SK-N-SH (cell line): ENCODE data around the gene TBL1Y. TPM values are rescaled to one million over a fixed set of nuclear protein-coding genes. Genes with fewer than 3 reads are reported as not detected.

Source experiments
- CTCF ChIA-PET: fragments of 300-600, 350-600 bp; formaldehyde crosslinking; extraction: SDS; loops from one replicate; lab custom pipeline; 2021; lab: Yijun Ruan, JAX
- POLR2A ChIA-PET: fragments of 350-600 bp; sonication (Branson Sonifier 250); formaldehyde crosslinking; extraction: SDS; loops from one replicate; lab custom pipeline; 2020; ENCODE audit warnings: antibody characterized with exemption, inconsistent platforms; lab: Yijun Ruan, JAX
- DNase-seq: peaks from one replicate; pipeline ENCODE4 v3.0.0; 2012
- H2AFZ ChIP-seq: fragments of 200-600 bp; sonication (generic); 2 replicates; pipeline ENCODE4 v1.8.1; 2016; ENCODE audit warnings: antibody characterized with exemption, mild to moderate bottlenecking, low read depth
- H3F3A ChIP-seq: fragments of 200-600 bp; sonication (generic); replicated peaks from 2 replicates; pipeline ENCODE3; 2016; ENCODE audit warnings: antibody characterized with exemption, mild to moderate bottlenecking; ENCODE audit not compliant: insufficient read depth
- H3K27ac ChIP-seq, 2 experiments: fragments of 200-500 bp in 1 of 2; fragments of 200-600 bp in 1 of 2; sonication (Bioruptor generic) in 1 of 2; sonication (generic), shearing (Covaris generic) in 1 of 2; 2 replicates each; pipeline versions ENCODE4 v1.5.1 to v1.6.1; 2014 to 2016; ENCODE audit warnings: low read depth in 2 of 2, inconsistent platforms in 1 of 2, low read length in 1 of 2, mild to moderate bottlenecking in 1 of 2, mixed read lengths in 1 of 2
- H3K27me3 ChIP-seq: fragments of 200-600 bp; sonication (generic), shearing (Covaris generic); 2 replicates; pipeline ENCODE4 v1.6.1; 2016; ENCODE audit warnings: mixed run types; ENCODE audit not compliant: insufficient read depth
- H3K36me3 ChIP-seq, 2 experiments: fragments of 200-500 bp in 1 of 2; fragments of 200-600 bp in 1 of 2; sonication (Bioruptor generic) in 1 of 2; sonication (generic) in 1 of 2; replicated peaks in 1 of 2; 2 replicates each; pipeline versions ENCODE3 to v1.5.1; 2014 to 2016; ENCODE audit warnings: low read length in 1 of 2, mild to moderate bottlenecking in 1 of 2; ENCODE audit not compliant: insufficient read depth in 2 of 2, control insufficient read depth in 1 of 2
- H3K4me1 ChIP-seq, 2 experiments: fragments of 200-500 bp in 1 of 2; fragments of 200-600 bp in 1 of 2; sonication (Bioruptor generic) in 1 of 2; sonication (generic), shearing (Covaris generic) in 1 of 2; 2 replicates each; pipeline versions ENCODE4 v1.5.1 to v1.6.1; 2014 to 2016; ENCODE audit warnings: low read depth in 1 of 2, low read length in 1 of 2, mixed run types in 1 of 2; ENCODE audit not compliant: insufficient read depth in 2 of 2, control insufficient read depth in 1 of 2
- H3K4me2 ChIP-seq: fragments of 200-600 bp; sonication (generic), shearing (Covaris generic); 2 replicates; pipeline ENCODE4 v1.6.1; 2017; ENCODE audit warnings: mixed run types
- H3K4me3 ChIP-seq, 2 experiments: fragments of 200-500 bp in 1 of 2; fragments of 200-600 bp in 1 of 2; sonication (Bioruptor generic) in 1 of 2; sonication (generic), shearing (Covaris generic) in 1 of 2; 2 replicates each; pipeline versions ENCODE4 v1.5.1 to v1.8.1; 2014 to 2016; ENCODE audit warnings: low read depth in 2 of 2, inconsistent platforms in 1 of 2, low read length in 1 of 2, mild to moderate bottlenecking in 1 of 2, mixed read lengths in 1 of 2, moderate library complexity in 1 of 2
- H3K79me2 ChIP-seq: fragments of 200-600 bp; sonication (generic); 2 replicates; pipeline ENCODE4 v1.8.1; 2017; ENCODE audit warnings: mild to moderate bottlenecking; ENCODE audit not compliant: insufficient read depth
- H3K9ac ChIP-seq: fragments of 200-600 bp; sonication (generic); 2 replicates; pipeline ENCODE4 v1.6.1; 2017; ENCODE audit warnings: mixed run types
- H3K9me2 ChIP-seq: fragments of 200-600 bp; sonication (generic); 2 replicates; pipeline ENCODE4 v1.6.1; 2017; ENCODE audit warnings: mixed run types
- H3K9me3 ChIP-seq: fragments of 200-600 bp; sonication (generic); 2 replicates; pipeline ENCODE4 v1.6.1; 2017; ENCODE audit warnings: mixed run types, mild to moderate bottlenecking, moderate library complexity
- H4K20me1 ChIP-seq: fragments of 200-600 bp; sonication (generic); 2 replicates; pipeline ENCODE4 v1.6.1; 2017; ENCODE audit warnings: mild to moderate bottlenecking, mixed run types; ENCODE audit not compliant: insufficient read depth
- CHD2 ChIP-seq: fragments of 150-350 bp; IDR thresholded peaks from 2 replicates; pipeline ENCODE4 v1.6.1; 2018; ENCODE audit warnings: low read length; ENCODE audit not compliant: partially characterized antibody
- ELF1 ChIP-seq: IDR thresholded peaks from 2 replicates; pipeline ENCODE4 v1.4.0; 2012
- EZH2phosphoT487 ChIP-seq: fragments of 200-600 bp; sonication (generic); IDR thresholded peaks from 2 replicates; pipeline ENCODE4 v1.6.1; 2017; ENCODE audit warnings: low read depth, mixed run types, mild to moderate bottlenecking, antibody characterized with exemption, moderate library complexity, borderline replicate concordance
- FOSL2 ChIP-seq: IDR thresholded peaks from 2 replicates; pipeline ENCODE4 v1.4.0; 2012; ENCODE audit warnings: low read depth, mild to moderate bottlenecking, moderate library complexity, borderline replicate concordance
- FOXJ3 ChIP-seq: sonication (generic); formaldehyde crosslinking; IDR thresholded peaks from 2 replicates; pipeline ENCODE4 v1.5.1; 2020; ENCODE audit warnings: mild to moderate bottlenecking, missing genetic modification reagents
- FOXM1 ChIP-seq: IDR thresholded peaks from 2 replicates; pipeline ENCODE4 v1.4.0; 2012; ENCODE audit warnings: low read depth, mild to moderate bottlenecking
- GABPA ChIP-seq: IDR thresholded peaks from 2 replicates; pipeline ENCODE4 v1.4.0; 2012; ENCODE audit warnings: low read depth, mild to moderate bottlenecking
- TAF1 ChIP-seq: IDR thresholded peaks from 2 replicates; pipeline ENCODE4 v1.6.1; 2012; ENCODE audit warnings: low read depth, mild to moderate bottlenecking, low read length, moderate library complexity, borderline replicate concordance
- TEAD4 ChIP-seq: IDR thresholded peaks from 2 replicates; pipeline ENCODE4 v1.4.0; 2012; ENCODE audit warnings: mild to moderate bottlenecking, borderline replicate concordance; ENCODE audit not compliant: insufficient read depth
- WGBS: methylation state at CpG from one replicate; pipeline ENCODE4 v1.1.6; 2017; ENCODE audit warnings: low lambda C conversion rate; 5-methylcytosine and 5-hydroxymethylcytosine counted together
- polyA plus RNA-seq, 3 experiments: library from polyadenylated mRNA; depleted of rRNA; stranded (reverse); fragments of >200 nt; gene quantifications; 2 replicates each; pipeline ENCODE4 v1.2.3, GENCODE V29; 2012
- TF ChIP-seq, protein P1 (sequence below): fragments of 150-350 bp; IDR thresholded peaks from 2 replicates; pipeline ENCODE4 v1.6.1; 2017; ENCODE audit warnings: antibody characterized with exemption, low read length, low read depth, borderline replicate concordance
- TF ChIP-seq, protein P2 (sequence below): IDR thresholded peaks from 2 replicates; pipeline ENCODE4 v1.6.1; 2012; ENCODE audit warnings: mild to moderate bottlenecking, low read depth, low read length, moderate library complexity
- TF ChIP-seq, protein P3 (sequence below): IDR thresholded peaks from 2 replicates; pipeline ENCODE4 v1.4.0; 2012; ENCODE audit warnings: low read depth, borderline replicate concordance

TBL1Y gene
- polyA plus RNA-seq, 1 of the 3 experiments (the other 2 are of a cell fraction), result not detected

DNA sequence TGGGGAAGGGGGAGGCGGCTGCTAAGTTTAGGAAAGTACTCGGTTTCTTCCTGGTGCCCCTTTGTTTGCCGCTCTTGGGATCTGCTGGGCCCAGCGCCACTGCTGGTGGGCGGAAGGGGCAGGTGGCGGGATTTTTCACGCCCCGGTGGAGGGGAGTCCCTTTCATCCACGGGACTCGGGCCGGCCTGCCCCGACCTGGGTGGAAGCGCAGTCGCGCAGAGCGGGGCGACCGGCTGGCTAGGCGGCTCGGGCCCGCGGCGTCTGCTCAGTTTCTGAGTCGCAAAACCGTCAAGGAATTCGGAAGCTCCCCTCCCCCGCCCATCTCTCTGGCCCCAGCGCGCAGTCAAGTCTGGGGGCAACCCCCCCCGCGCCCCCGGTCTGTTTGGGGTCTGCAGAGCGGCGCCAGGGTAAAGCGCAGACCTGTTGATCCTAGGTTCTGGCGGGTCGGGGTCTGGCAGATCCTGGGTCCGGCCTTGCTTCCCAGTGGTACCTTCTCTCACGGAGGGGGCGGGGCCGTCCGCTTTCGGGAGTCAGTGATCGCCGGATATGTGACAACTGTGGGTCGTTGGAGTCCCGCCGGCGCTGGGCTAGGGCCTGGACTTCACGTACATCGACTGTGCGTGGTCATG is 870 bp downstream of the TBL1Y start, which contains the start of gene AMELY:
Gene AMELY, minus strand, starts transcription at position 500 of the 629 bp plus-strand sequence. CDS start 39,144 bp downstream, outside the sequence.
- Histone ChIP-seq H3K27me3 (no peaks in the 10 kb centered on the region), H3K36me3 (no peaks in the 10 kb centered on the region), H3K4me2 (no peak within 1 kb of the TSS), H4K20me1 (no peaks in the 10 kb centered on the region), H3K9me3 (no peaks in the 10 kb centered on the region), H3K9me2 (no peaks in the 10 kb centered on the region), H3K27ac (no peak within 1 kb of the TSS), H3F3A (no peaks in the 10 kb centered on the region), H3K4me3 (no peak within 1 kb of the TSS), H3K4me1 (no peaks in the 10 kb centered on the region), H3K79me2 (no peaks in the 10 kb centered on the region), H3K9ac (no peak within 1 kb of the TSS), H2AFZ (no peak within 1 kb of the TSS)
- no CpG with 5 or more reads among the region's 52 CpGs for WGBS
- TF ChIP-seq TAF1, result no peak
- TF ChIP-seq, protein P1, sequence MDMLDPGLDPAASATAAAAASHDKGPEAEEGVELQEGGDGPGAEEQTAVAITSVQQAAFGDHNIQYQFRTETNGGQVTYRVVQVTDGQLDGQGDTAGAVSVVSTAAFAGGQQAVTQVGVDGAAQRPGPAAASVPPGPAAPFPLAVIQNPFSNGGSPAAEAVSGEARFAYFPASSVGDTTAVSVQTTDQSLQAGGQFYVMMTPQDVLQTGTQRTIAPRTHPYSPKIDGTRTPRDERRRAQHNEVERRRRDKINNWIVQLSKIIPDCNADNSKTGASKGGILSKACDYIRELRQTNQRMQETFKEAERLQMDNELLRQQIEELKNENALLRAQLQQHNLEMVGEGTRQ, result no peak
- TF ChIP-seq, protein P2, sequence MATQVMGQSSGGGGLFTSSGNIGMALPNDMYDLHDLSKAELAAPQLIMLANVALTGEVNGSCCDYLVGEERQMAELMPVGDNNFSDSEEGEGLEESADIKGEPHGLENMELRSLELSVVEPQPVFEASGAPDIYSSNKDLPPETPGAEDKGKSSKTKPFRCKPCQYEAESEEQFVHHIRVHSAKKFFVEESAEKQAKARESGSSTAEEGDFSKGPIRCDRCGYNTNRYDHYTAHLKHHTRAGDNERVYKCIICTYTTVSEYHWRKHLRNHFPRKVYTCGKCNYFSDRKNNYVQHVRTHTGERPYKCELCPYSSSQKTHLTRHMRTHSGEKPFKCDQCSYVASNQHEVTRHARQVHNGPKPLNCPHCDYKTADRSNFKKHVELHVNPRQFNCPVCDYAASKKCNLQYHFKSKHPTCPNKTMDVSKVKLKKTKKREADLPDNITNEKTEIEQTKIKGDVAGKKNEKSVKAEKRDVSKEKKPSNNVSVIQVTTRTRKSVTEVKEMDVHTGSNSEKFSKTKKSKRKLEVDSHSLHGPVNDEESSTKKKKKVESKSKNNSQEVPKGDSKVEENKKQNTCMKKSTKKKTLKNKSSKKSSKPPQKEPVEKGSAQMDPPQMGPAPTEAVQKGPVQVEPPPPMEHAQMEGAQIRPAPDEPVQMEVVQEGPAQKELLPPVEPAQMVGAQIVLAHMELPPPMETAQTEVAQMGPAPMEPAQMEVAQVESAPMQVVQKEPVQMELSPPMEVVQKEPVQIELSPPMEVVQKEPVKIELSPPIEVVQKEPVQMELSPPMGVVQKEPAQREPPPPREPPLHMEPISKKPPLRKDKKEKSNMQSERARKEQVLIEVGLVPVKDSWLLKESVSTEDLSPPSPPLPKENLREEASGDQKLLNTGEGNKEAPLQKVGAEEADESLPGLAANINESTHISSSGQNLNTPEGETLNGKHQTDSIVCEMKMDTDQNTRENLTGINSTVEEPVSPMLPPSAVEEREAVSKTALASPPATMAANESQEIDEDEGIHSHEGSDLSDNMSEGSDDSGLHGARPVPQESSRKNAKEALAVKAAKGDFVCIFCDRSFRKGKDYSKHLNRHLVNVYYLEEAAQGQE, result no peak
- TF ChIP-seq FOSL2, result no peak
- no peak for TF ChIP-seq TEAD4
- CTCF ChIA-PET, result no interaction called here
- no peak for DNase-seq
- POLR2A ChIA-PET, result no interaction called here

DNA sequence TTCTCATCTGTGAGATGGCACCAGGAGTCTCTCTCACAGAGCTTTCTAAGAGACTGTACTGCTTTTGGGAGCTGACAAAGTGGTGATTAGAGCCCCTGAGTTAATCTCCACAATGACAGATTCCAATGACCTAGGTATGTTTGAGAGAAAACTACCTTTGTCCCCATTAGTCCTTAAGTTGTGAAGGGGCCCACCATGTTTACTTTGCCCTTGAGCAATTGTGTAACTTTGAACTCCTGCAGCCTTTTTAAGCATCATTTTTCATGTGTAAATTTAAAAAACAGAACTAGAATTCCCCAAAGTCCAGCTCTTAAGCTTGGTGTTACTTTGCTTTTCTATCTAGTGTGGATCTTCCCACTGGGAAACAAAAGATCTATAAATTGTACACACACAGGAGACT is 2.9 kb downstream of the TBL1Y start:
- no peaks in the 10 kb centered on the region for H3K27me3 ChIP-seq
- no peak overlapping the region for H3K27ac ChIP-seq
- CTCF ChIA-PET, result no interaction called here
- H4K20me1 ChIP-seq, result no peaks in the 10 kb centered on the region
- no peaks in the 10 kb centered on the region for H3K9me2 ChIP-seq
- no peaks in the 10 kb centered on the region for H3K79me2 ChIP-seq
- no peak for TF ChIP-seq EZH2phosphoT487
- TF ChIP-seq CHD2, result no peak
- TF ChIP-seq, protein P3, sequence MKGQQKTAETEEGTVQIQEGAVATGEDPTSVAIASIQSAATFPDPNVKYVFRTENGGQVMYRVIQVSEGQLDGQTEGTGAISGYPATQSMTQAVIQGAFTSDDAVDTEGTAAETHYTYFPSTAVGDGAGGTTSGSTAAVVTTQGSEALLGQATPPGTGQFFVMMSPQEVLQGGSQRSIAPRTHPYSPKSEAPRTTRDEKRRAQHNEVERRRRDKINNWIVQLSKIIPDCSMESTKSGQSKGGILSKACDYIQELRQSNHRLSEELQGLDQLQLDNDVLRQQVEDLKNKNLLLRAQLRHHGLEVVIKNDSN, result no peak
- TF ChIP-seq FOXM1, result no peak
- no peak for TF ChIP-seq ELF1
- no peak for TF ChIP-seq FOXJ3 (CRISPR knock-in tag)
- TF ChIP-seq GABPA, result no peak
- H3F3A ChIP-seq, result no peaks in the 10 kb centered on the region
- no peak overlapping the region for H3K9ac ChIP-seq
- POLR2A ChIA-PET, result no interaction called here
- H3K9me3 ChIP-seq, result no peaks in the 10 kb centered on the region
- no peak for DNase-seq
- H3K4me1 ChIP-seq, result no peaks in the 10 kb centered on the region
- H3K4me2 ChIP-seq, result no peak overlapping the region
- no peaks in the 10 kb centered on the region for H3K36me3 ChIP-seq
- no peak overlapping the region for H3K4me3 ChIP-seq
- H2AFZ ChIP-seq, result no peak overlapping the region
